ENCODE results near the gene CLASP1.

The CLASP1 gene

GRCh38 chr2:121490584-121491133 is 158.6 kb downstream of the CLASP1 start:
- no peak for TF ChIP-seq CTCF (IDR thresholded peaks at IDR 0.05; ENCODE audit: extremely low read depth, insufficient read depth, missing control alignments)
- DNase-seq (ENCODE audit: low spot score) = no peak
- in situ Hi-C loops (cut with MboI; ENCODE audit: low pct_unique_long_range_greater_than_20kb, low sequenced_read_pairs, unreplicated experiment) = no loop called here

- DNase-seq (ENCODE audit: low spot score) = no peak
- no peak for TF ChIP-seq CTCF (IDR thresholded peaks at IDR 0.05; ENCODE audit: extremely low read depth, insufficient read depth, missing control alignments)
- in situ Hi-C loops (cut with MboI; ENCODE audit: low pct_unique_long_range_greater_than_20kb, low sequenced_read_pairs, unreplicated experiment) = no loop called here
Observed at GRCh38 chr2:121489911-121490583, 159.2 kb downstream of the CLASP1 start.

GRCh38 chr2:121489284-121489683 is 160.0 kb downstream of the CLASP1 start:
- no peak for DNase-seq (ENCODE audit: low spot score)
- in situ Hi-C loops (cut with MboI; ENCODE audit: low pct_unique_long_range_greater_than_20kb, low sequenced_read_pairs, unreplicated experiment) = no loop called here

GRCh38 chr2:121486191-121486790 is 163.0 kb downstream of the CLASP1 start:
- in situ Hi-C loops (cut with MboI; ENCODE audit: low pct_unique_long_range_greater_than_20kb, low sequenced_read_pairs, unreplicated experiment) = no loop called here
- no peak for TF ChIP-seq CTCF (IDR thresholded peaks at IDR 0.05; ENCODE audit: extremely low read depth, insufficient read depth, missing control alignments)
- DNase-seq (ENCODE audit: low spot score) = no peak

More at GRCh38 chr2:121489284-121489683, 160.0 kb downstream of the CLASP1 start:
- no peak for TF ChIP-seq CTCF (IDR thresholded peaks at IDR 0.05; ENCODE audit: extremely low read depth, insufficient read depth, missing control alignments)

- DNase-seq (ENCODE audit: low spot score) = no peak
- in situ Hi-C loops (cut with MboI; ENCODE audit: low pct_unique_long_range_greater_than_20kb, low sequenced_read_pairs, unreplicated experiment) = no loop called here
Observed at GRCh38 chr2:121485039-121485438, 164.2 kb downstream of the CLASP1 start.

GRCh38 chr2:121483846-121484245 is 165.4 kb downstream of the CLASP1 start:
- in situ Hi-C loops (cut with MboI; ENCODE audit: low pct_unique_long_range_greater_than_20kb, low sequenced_read_pairs, unreplicated experiment) = no loop called here

More at GRCh38 chr2:121485039-121485438, 164.2 kb downstream of the CLASP1 start:
- no peak for TF ChIP-seq CTCF (IDR thresholded peaks at IDR 0.05; ENCODE audit: extremely low read depth, insufficient read depth, missing control alignments)

More at GRCh38 chr2:121483846-121484245, 165.4 kb downstream of the CLASP1 start:
- no peak for TF ChIP-seq CTCF (IDR thresholded peaks at IDR 0.05; ENCODE audit: extremely low read depth, insufficient read depth, missing control alignments)
- no peak for DNase-seq (ENCODE audit: low spot score)
